ENCODE results near the gene SLC38A2.

SLC38A2 gene

DNA sequence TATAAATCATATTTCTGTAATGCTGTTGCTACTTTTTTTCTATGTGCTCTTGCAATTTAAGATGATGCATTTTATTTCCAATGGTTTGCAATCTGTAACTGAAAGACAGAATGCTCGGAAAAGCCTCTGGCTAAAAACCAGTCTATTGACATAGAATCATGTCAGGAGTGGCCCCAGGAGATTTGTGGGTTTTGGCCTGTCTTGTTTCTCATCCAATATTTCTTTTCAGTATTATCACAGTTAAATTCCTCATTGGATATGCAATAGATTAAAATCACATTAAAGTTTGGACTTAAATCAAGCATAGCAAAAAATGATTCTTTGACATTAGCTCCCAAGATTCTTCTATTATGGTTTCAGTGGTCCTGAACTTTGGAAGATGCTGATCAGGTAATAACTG lies 19.1 kb upstream of the SLC38A2 start:
- DNase-seq, result no peak

DNA sequence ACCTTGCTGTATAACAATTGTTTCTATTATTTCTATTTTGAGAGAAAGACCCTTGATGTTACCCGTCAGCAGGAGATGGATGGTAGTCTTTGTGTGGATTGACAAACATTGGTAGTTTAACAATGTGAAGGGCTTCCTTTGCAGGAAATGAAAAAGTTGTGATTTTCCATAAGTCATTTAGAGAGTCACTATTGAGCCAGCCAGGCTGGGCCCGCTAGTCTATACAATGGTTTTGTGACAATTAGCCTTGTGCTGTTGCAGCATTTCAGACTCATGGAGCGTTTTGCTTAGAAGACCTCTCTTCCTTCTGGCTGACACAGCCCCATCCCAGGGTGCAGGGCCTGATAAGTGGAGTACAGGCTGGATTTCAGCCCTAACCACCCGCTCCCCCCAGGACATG lies 18.3 kb upstream of the SLC38A2 start:
- no peak for DNase-seq

DNA sequence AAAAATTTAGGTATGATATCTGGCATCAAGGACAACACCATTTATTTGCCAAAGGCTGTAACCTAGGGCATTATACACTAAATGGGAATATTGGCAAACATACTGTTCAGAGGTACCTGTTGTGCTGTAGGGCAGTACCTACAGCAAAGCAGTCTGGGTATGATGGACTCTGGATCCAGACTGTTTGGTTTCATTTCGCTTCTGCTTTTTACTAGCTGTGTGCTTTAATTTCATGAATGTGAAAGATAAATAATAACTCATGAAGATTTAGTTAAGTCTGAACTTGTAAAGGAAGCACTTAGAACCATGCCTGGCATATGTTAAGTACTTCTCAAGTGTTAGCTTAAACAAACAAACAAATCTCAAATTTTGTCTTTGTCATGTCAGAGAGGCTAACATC lies 17.7 kb upstream of the SLC38A2 start:
- no peak for DNase-seq

DNA sequence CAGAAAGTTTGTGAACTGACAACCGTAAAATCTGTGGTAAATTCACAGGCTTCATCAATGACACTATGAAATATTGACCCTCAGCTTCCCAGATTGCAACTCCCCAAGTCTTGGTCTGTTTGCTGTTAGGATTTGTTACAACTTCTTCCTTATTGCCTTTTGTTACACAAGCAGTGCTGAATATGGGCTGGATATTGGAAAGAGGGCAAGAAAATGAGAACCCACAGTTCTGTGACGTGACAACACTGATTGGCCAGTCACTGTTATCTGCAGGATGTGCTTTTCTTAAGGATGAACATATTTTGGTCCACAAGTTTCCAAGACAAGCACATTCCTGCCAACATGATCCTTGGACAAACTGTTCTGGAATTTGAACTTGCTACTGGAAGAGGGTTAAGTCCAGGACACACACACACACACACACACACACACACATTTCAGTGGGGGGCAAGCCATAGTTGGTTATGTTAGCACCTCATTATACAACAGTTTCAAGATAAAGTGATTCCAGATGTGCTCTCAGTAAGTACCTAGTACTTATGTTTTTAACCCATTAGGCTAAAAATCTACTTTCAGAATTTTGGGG lies 16.6 kb upstream of the SLC38A2 start:
- DNase-seq, result no peak

DNA sequence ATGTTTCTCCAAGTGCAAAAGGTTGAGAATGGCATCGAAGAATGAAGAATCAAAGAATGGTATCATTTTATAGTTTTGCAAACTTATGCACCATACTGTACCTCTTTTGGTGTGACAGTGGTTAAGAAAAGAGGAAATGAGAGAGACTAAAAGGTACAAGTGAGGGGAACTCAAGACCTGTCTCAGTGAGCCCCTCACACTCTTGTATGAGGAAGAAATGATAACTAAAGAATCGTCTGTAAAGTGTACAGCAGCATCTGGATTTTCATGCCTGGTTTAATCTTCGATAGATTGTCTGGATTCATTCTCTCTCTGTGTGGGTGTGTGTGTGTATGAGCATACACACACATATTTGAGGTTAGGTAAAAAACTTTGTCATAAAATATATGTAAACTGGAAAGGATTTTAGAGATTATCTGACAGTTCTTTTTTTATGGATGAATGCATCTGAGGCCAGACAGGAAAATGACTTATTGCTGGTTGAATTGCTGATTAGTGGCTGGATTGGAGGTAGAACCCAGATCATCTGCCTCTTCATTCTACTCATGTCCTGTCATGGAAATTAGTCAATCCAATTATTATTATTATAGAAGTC lies 16.0 kb upstream of the SLC38A2 start:
- no peak for DNase-seq

DNA sequence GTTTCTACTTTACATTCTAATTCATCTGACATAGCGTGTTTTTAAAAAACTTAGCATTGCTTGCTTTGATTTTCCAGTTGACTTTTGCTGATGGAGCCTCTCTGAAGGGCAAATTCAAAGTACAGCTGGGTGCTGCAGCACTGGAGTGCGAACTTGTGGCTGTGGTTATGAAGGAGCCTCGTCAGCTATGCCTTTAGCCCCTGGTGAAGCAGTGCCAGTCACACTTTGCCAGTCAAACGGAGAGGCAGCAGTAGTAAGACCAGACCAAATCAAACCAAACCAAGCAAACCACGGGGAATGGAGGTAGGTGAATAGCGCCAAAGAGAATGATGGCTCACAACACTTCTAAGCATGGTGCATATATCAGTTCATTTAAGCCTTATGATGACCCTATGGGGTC lies 15.1 kb upstream of the SLC38A2 start:
- DNase-seq, result no peak

DNA sequence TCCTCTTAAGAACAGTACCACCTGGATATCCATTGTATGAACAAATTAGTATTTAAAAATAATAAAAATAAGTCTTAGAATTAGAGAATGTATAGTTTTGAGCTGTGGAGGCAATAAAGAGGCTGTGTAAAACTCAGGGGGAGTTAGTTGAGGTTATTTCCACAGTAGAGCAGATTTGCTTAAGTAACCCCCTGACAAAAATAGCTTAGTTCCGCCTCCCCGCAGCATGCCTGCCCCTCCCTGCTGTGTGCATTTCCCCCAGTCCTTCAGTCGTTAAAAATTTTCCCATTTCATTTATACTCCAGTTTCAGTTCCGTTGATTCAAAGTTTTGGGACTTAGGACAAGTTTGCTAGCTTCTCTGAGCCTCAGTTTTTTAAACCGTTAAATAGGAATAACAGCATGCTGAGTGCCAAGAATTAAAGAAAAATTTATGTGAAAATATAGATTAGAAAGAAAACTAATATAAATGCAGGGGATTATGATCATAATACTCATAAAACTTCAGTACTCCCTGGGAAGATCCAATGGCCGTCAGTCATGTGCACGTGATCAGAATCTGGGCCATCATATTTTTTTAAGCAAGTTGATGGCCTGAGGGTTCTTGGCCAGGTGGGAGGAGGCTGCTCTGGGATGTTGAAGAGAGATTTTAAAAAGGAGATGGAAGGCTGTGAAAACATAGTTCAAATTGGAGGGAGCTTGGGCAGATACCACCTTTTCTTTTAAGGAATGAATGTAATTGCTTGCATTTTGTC lies 14.5 kb upstream of the SLC38A2 start:
- peak; percentile 88 for DNase-seq

DNA sequence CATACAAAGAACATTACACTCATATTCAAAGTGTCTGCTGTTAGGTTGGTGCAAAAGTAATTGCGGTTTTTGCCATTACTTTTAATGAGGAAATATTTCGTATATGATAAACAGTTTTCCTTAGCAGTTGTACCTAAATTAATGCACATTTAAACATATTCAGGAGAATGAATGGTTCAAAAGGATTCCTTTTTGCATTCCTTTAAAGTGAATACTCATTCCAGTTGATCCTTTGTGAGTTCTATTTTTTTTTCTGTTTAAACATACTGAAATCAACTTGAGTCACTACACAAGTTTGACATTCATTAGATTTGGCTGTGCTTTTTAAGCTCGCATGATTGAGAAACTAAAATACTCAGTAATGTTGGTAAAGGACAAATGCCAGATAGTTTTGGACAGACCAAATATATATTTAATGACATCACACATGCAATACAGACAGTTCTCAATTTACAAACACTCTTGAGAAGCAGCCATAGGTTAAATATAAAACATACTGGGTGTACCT lies 13.8 kb upstream of the SLC38A2 start:
- DNase-seq, result peak; percentile 43

DNA sequence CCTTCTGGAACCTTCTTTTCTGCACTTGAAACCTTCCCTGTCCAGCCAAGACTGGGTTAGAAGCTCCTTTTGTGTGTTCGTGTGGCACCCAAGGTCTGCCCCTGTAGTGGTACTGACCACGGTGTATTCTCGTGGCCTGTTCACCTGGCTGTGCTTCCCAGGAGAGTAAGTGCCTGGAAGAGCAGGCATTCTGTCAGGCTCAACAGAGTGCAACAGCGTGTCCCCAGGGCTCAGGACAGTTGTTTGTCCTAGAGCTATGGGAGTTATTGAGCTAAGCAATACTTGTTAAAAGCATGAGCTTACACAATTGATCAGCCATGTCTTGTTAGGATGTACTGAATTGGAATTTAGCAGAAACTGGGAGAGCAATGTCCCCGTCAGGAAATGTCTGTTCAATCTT lies 12.9 kb upstream of the SLC38A2 start:
- no peak for DNase-seq

DNA sequence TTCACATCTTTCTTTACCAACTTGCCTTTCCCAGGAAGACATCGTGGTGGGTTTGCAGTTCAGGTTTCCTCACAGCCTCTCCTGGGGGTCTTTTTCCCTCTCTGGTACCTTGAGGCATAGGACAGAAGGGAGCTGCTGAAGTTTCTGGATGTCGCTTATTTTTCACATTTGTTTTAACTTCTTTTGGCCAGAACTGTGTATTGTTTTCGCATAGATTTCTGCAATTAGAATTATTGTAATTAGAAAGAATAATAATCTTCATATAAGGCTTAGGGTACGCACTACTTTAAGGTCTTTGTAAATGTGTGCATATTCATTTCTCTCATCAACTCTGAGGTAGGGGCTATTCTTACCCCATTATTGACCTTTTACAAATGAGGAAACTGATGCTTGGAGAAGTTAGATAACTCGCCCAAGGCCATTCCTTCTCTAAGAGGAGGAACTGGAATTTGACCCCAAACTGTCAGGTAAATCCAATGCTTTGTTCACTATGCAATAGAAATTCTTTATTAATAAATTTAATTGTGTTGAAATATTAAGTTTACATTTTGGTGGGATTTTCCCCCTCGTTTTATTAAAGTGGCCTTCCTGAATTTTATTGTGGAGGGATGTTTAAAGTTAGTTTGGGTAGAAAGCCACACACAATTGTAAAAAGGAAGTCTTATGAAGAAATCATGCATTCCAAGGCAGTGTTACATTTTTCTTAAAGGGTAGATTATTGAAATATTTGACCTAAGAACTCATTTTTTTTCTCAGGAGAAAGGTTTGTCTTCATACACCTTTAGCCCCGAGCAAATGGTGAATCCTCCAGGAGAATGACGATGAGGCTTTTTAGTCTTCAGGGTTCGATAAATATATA lies 12.1 kb upstream of the SLC38A2 start:
- peak; percentile 28 for DNase-seq

DNA sequence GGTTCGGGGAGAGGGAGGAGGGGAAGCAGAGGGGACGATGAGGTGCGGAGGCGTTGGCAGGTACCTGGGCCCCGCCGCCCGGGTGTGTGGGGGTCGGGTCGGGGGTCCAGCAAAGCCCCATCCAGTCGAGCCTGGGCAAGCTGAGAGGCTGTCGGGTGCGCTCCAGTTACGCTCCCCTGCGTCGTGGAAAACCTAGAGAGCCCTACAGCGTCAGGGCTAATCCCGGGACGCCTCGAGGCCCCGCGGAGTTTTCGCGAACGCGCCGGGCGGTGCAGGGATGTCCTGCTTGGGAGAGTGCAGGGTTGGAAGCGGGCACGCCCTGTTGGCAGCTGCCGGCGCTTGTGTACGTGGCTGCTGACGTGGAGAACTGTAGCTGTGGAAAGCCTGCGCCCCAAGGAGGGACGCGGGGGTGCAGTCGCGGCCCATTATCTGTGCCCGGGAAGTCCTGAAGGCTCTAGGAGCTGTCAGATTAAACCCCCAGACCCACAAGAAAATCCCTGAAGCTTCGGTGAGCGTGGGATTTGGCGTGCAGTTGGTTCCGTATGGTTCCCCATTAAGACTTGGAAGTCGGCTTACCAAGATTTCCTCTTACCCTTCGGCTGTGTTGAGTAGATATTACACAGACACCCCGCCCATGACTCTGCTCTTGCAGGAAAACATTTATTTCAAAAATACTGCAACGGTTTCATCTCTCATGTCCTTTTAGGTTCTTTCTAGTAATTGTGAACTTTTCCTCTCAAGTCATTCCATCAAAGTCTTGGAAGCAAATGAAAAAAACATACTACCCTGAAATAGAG lies 11.3 kb upstream of the SLC38A2 start:
- peak; percentile 86 for DNase-seq

DNA sequence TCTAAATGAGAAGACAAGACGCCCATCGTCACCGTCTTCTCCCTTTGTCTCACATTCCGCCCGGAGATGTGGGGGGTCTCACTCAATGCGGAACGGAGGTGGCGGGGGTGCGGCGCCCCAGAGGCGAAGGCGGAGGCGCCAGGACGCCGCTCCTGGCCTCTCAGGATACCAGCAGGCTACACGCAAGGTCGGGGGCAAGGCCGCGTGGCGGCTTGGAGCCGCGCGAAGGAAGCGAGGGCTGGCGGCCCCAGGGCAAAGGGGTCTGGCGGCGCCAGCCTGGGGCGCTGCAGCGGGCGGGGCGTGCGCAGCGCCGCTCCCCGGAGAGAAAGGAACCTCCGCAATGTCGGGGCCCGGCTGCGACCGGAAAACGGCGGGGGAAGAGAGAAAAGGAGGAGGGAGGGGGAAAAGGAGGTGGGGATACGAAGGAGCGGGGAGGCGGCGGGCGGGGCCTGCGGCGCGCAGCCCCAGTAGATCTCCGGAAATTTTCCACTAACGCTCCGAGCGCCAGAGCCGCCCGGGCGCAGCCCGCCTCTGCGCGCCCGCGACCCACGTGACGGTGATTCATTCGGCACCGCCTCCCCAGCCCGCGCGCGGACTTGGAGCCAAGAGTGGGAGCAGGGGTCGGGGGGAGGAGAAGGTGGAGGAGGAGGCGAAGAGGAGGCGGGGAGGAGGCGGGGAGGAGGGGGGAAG lies 10.5 kb upstream of the SLC38A2 start:
- peak; percentile 95 for DNase-seq

DNA sequence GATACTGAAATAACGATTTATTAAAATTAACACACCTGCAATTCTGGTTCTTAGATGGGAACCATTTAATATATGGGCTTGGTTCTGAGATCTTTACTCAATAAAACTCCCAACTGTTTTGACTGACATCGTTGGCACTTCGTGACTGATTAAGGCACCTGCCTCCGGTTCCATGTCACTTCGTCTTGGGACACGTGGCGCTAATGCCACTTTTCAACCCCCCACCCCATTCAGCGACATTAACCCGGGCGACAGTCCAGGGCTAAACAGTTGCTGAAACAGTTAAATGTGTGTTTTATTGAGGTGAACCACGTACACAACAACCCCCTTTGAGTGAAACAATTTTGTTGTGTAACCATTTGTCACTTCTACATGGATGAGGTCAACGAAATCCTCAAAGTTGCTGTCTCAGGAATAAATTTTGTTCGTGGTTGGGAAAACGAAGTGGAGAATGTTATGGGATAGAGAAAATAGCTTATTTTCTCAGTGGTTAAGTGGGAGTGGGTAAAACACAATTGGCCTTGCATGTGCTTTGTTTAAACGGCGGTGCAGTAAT lies 9.9 kb upstream of the SLC38A2 start:
- peak; percentile 50 for DNase-seq

DNA sequence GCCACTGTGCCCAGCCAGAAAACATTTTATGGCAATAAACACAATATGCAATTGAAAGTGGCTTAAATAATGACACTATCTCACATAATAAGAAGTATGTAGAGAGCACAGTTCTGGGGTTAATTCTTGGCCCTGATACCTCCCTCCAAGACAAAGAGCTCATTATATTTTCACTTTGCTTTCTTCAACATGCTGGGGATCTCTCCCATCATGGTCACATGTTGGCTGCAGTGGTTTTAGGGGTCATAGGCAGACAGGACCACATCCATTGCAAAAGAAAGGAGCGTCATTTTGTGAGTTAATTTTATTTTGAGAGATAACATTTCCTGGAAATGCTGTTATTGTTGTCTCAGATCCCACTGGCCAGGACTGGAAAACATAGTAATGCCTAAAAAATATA lies 8.3 kb upstream of the SLC38A2 start:
- no peak for DNase-seq

DNA sequence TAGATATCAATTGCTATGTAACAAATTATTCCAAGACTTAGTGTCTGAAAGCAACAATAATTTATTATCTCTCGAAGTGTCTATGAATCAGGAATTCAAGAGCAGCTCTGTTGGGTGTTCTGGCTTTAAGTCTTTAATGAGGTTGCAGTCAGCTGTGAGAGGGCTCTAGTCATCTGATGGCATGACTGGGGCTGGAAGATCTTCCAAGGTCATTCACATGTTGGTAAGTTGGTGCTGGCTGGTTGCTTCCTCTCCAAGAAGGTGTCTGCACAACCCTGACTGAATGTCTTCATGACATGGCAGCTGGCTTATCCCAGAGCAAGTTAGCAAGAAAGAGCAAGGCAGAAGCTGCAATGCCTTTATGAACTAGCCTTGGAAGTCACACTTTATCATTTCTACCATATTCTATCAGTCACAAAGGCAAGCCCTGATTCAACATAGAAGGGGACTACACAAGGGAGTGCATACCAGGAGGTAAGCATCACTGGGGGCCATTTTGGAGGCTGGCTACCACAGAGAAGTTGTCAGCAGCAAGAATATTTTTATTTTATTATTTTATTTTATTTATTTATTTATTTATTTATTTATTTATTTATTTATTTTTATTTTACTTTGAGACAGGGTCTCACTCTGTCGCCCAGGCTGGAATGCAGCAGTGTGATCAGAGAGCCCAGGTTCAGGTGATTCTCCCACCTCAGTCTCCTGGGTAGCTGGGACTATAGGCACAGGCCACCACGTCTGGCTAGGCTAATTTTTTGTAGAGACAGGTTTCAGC lies 7.6 kb upstream of the SLC38A2 start:
- no peak for DNase-seq

DNA sequence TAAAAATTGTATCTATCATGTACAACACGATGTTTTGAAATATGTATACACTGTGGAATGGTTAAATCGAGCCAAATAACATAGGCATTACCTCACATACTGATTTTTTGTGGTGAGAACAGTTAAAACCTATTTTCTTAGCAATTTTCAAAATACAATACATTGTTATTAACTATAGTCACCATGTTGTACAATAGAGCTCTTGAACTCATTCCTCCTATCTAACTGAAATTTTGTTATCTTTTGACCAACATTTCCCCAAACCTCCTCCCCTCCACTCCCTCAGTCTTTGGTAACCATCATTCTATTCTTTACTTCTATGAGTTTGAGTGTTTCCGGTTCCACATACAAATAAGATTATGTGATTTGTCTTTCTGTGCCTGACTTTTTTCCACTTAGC lies 6.8 kb upstream of the SLC38A2 start:
- no peak for DNase-seq

DNA sequence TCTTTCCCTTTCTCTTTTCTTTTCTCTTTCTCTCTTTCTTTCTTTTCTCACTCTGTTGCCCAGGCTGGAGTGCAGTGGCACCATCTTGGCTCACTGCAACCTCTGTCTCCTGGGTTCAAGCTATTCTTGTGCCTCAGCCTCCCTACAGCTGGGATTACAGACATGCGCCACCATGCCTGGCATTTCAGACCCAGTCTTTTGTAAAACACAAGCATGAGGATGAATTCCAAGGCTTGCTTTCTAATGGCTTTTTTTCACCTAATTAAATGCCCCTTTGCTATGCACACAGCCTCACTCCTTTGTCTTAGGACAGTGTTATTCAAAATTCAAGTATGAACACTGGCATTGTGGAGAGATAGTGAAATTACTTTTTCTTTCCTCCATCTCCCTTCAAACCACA lies 6.0 kb upstream of the SLC38A2 start:
- no peak for DNase-seq

DNA sequence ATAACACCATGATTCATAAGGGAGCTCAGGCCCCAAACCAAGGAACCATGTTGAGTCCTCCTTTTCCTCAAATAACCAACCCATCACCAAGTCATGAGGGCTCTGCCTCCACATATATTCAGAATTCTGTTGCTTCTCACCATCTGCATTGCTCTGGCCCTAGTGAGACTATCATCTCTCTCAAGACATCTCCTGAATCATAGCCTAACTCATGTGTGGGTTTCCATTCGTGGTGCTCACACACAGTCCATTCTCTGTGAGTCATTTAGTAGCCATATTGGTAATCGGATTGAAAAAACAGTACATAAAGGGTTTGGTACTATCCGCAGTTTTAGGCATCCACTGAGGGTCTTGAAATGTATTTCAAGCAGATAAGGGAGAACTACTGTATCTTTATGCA lies 5.1 kb upstream of the SLC38A2 start:
- DNase-seq, result no peak

DNA sequence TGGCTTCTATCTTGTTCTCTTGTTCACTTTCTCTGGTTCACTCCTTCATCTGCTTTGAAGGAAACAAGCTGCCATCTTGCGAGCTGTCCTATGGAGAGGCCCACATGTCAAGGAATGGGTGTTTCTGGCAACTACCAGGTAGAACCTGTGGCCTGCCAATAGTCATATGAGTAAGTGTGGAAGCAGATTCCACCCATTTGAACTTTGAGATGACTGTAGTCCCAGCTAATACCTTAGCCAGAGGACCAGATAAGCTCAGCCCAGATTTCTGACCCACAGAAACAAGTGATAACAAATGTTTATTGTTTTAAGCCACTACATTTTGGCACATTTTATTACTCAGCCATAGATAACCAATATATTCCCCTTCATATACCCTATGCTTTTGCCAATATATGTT lies 4.0 kb upstream of the SLC38A2 start:
- DNase-seq, result no peak

DNA sequence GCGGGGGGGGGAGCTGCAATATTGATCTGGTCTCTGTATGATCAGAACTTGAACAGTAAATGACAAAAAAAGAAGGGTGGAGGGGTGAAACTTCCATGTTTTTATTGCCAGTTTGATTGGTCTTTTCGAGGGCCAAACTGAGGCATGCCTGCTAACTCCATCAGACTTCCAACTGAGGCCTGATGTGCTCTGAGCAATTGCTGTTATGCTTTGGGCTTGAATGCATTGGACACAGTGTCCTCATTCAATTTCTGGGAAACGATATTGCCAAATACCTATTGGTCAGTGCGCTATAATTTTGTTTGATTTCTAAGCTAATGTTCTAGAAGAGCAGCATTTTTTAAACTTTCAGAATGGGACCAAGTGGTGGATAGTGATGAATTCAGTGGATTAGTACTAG lies 2.1 kb upstream of the SLC38A2 start:
- DNase-seq, result no peak

DNA sequence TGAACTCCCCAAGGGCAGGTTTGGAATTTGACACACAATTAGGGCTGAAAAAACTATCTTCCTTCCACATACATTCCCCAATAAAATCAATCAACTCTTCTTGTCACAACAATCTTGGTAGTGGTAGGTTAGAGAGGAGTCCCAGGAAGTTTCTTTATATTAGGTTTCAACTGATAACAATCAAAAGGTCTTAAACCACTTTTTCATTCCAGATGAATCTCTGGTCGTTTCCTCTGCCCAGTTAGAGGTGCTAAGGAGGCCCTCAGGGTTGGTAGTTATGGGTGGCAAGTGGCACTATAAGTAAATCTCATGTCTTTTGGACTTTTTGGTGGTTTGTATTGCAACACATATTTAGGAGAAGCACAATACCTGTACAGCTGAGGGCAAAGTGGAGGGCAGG lies 1.7 kb upstream of the SLC38A2 start:
- DNase-seq, result no peak

Data from inflammatory macrophage treated with lipopolysaccharide for 4 hours (primary cell).